Effector memory CD8-positive, alpha-beta T cell (primary cell): Measurements from ENCODE around the gene CHL1.

Experiments
- ATAC-seq: fragments of 150-1000 bp; cut with Tn5 transposase; replicated peaks from 2 replicates; pipeline ENCODE4 v1.10.0; 2021; ENCODE audit warnings: mild to moderate bottlenecking, moderate library complexity
- DNase-seq, 3 experiments: peaks; one replicate each; pipeline ENCODE4 v3.0.0; 2021
- H3K27ac Mint-ChIP-seq, 2 donors: one replicate each; pipeline ENCODE4 v1.8.0; 2022; ENCODE audit warnings: mild to moderate bottlenecking in 2 of 2, mixed read lengths in 2 of 2, moderate library complexity in 2 of 2
- H3K27me3 Mint-ChIP-seq, 2 donors: one replicate each; pipeline ENCODE4 v1.8.0; 2022; ENCODE audit warnings: mixed read lengths in 2 of 2
- H3K36me3 Mint-ChIP-seq: one replicate; pipeline ENCODE4 v1.8.0; 2022; ENCODE audit warnings: mild to moderate bottlenecking, moderate library complexity, mixed read lengths; ENCODE audit not compliant: insufficient read depth
- H3K4me1 Mint-ChIP-seq, 2 donors: one replicate each; pipeline ENCODE4 v1.8.0; 2022; ENCODE audit warnings: low read depth in 2 of 2, mixed read lengths in 2 of 2
- H3K4me3 Mint-ChIP-seq, 2 donors: one replicate each; pipeline ENCODE4 v1.8.0; 2022; ENCODE audit warnings: mild to moderate bottlenecking in 2 of 2, mixed read lengths in 2 of 2, moderate library complexity in 2 of 2
- H3K9me3 Mint-ChIP-seq, 2 donors: one replicate each; pipeline ENCODE4 v1.8.0; 2022; ENCODE audit warnings: mixed read lengths in 2 of 2

The CHL1 gene

DNA sequence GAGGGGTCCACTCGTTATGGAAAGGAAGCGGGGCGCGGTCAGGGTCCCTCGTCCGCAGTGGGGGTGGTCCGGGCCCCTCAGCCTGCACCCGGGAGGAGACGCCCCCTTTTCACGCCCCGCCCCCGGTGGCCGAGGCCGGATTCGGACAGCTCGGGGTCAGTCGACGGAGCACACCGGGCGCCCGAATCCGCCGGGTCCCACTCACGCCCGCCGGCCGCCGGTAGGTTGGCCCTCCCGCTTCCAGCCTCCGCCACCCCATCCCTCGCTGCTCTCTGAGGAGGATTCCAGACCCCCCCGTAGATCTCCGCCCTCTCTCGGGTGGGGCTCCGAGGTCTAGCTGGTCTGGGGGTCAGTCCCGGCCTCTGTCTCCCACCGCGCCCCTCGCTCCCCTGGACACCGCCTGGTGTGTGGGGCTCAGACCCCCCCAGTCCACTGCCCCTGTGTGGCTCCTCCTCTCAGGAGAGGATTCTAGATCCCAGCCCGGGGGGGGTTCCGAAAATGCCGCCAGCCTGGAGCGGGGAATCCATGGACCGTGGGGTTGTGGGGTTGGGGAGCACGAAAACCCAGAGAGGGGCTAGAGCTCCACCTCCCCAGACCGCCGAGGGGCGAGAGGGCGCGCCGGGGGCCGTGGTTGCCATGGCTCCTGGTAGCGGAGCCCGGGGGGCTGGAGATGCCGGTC lies 725 bp downstream of the CHL1 start:
- H3K27me3 Mint-ChIP-seq, result peaks cover 6 to 17% of the 10 kb centered on the region in 2 donors
- no peak overlapping the region for H3K4me3 Mint-ChIP-seq
- H3K36me3 Mint-ChIP-seq, result no peaks in the 10 kb centered on the region
- no peak for ATAC-seq
- no peaks in the 10 kb centered on the region for H3K9me3 Mint-ChIP-seq
- H3K4me1 Mint-ChIP-seq, result peaks cover 0 to 2% of the 10 kb centered on the region in 2 donors
- DNase-seq, result no peak
- H3K27ac Mint-ChIP-seq, result no peak overlapping the region

DNA sequence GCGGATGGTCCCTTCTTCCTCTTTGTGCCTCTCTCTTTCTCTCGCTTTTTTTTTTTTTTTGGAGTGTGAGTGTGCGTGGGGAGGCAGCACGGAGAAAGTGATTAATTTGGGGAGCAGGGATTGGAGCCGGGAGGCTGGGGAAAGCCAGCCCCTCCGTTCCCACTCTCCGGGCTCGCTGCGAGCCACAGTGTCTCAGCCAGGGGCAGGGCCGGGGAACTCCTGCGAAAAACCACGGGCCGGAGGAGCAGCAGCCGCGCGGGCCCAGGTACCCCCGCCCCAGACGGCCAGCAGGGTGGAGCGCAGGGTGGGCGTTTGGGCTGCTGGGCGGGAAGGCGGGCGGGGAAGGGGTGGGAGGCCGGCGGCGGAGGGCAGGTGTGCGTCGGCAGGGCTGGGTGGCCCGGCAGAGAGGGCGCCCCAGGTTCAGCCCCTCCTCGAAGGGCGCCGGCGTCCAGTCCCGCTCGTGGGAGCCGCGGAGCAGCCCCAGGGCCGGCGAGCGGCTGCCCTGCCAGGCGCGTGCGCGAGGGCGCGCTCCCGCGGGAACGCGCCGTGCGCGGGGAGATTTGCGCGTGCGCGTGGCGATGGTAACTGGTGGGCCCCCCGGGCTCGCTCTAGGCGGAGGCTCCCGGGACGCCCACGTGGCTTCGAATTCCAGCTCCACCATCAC lies 1.4 kb downstream of the CHL1 start:
- H3K27me3 Mint-ChIP-seq, result peaks cover 6 to 17% of the 10 kb centered on the region in 2 donors
- ATAC-seq (no peak), DNase-seq (no peak)
- no peaks in the 10 kb centered on the region for H3K36me3 Mint-ChIP-seq
- H3K4me1 Mint-ChIP-seq, result peaks cover 0 to 2% of the 10 kb centered on the region in 2 donors
- no peak overlapping the region for H3K27ac Mint-ChIP-seq
- H3K4me3 Mint-ChIP-seq, result no peak overlapping the region
- no peaks in the 10 kb centered on the region for H3K9me3 Mint-ChIP-seq

DNA sequence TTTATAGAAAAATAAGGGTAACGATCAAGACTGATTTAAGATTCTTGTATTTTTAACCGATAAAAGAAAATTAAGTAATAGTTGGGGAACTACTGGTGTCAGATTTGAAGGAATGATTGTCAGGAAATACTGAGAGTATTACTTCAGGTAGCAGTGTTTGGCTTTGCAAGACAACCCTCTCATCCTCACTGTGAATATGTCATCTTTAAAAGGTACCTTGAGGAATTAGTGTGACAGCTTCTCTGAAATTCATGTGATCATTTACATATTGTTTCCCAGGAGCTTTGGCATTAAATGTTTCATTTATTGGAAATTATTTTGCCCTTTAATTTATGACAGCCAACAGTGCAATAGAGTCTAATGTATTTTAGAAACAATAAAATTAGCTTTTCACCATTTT lies 3.3 kb downstream of the CHL1 start:
- Mint-ChIP-seq H3K9me3 (no peaks in the 10 kb centered on the region), H3K4me3 (no peak overlapping the region), H3K27me3 (peaks cover 6 to 14% of the 10 kb centered on the region in 2 donors), H3K36me3 (no peaks in the 10 kb centered on the region), H3K27ac (no peak overlapping the region), H3K4me1 (peaks cover 0 to 2% of the 10 kb centered on the region in 2 donors)
- DNase-seq (no peak), ATAC-seq (no peak)

DNA sequence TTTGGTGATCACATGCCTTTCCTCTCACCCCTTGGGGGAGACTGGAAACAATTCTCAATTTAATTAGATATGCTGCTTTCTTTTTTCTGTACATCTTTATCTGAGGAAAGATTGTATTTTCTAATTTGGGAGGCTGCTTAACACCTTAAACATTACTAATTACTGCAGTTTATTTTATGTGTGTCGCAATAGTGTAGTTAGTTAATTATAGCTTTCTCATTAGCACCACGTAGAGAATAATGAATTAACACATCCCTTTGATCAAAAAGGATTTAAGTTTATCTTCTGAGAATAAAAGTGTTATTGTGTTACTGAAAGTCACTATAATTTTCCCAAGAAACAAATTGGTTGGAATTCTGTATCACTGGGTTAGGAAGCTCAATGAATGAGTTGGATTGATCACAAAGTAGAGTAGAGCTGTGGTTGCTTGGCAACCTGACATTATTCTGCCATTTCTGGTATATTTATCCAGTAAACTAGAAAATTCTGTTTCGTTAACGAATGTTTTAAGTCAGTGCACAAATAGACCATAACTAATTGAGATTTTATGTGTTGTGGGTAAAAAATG lies 4.3 kb downstream of the CHL1 start:
- peaks cover 6 to 8% of the 10 kb centered on the region in 2 donors for H3K27me3 Mint-ChIP-seq
- ATAC-seq, result no peak
- H3K4me3 Mint-ChIP-seq, result no peak overlapping the region
- peaks cover 0 to 2% of the 10 kb centered on the region in 2 donors for H3K4me1 Mint-ChIP-seq
- DNase-seq, result no peak
- H3K9me3 Mint-ChIP-seq, result peaks cover 0 to 2% of the 10 kb centered on the region in 2 donors
- no peak overlapping the region for H3K27ac Mint-ChIP-seq
- H3K36me3 Mint-ChIP-seq, result no peaks in the 10 kb centered on the region

DNA sequence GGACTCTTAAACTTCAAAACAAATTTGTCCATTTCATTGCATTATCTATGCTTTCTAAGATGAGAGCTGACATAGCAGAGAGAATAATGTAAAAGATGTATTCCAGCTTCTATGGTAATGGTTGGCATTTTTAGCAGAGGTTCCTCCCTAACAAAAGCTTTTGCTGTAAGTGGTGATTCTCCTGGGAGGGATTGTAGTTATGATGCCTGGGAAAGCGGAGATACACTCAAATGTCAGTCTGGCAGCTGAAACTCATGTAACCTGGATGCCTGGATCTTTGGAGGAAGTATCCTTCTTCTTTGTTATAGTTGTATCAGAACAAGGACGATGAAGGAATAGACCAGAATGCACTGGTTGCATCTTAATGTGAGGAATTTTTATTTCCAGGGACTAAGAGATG lies 7.5 kb downstream of the CHL1 start:
- no peak overlapping the region for H3K4me3 Mint-ChIP-seq
- no peak for ATAC-seq
- DNase-seq, result no peak
- H3K4me1 Mint-ChIP-seq, result no peaks in the 10 kb centered on the region
- H3K9me3 Mint-ChIP-seq, result peaks cover 0 to 2% of the 10 kb centered on the region in 2 donors
- no peaks in the 10 kb centered on the region for H3K27me3 Mint-ChIP-seq
- H3K27ac Mint-ChIP-seq, result no peak overlapping the region
- H3K36me3 Mint-ChIP-seq, result no peaks in the 10 kb centered on the region

DNA sequence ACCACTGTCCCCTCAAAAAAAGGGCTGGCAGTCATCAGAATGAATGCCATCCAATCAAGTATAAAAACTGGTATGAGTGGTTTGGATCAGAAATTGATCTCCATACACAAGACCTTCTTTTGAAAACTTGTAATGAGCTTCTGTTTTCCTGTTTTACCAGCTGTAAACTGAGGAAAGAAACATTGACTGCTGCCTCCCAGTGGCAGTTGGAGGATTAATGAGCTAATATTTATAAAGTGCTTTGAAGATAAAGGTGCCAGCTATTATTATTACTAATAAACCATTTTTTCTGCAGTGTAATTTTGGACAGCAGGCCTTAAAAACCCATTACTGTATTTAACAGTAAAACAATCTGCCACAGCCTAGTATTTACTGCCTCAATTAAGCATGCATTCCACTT lies 11.4 kb downstream of the CHL1 start:
- Mint-ChIP-seq H3K36me3 (no peaks in the 10 kb centered on the region), H3K9me3 (peaks cover 0 to 6% of the 10 kb centered on the region in 2 donors), H3K27me3 (no peaks in the 10 kb centered on the region), H3K4me1 (no peaks in the 10 kb centered on the region), H3K4me3 (no peak overlapping the region), H3K27ac (no peak overlapping the region)
- no peak for DNase-seq
- ATAC-seq, result no peak

DNA sequence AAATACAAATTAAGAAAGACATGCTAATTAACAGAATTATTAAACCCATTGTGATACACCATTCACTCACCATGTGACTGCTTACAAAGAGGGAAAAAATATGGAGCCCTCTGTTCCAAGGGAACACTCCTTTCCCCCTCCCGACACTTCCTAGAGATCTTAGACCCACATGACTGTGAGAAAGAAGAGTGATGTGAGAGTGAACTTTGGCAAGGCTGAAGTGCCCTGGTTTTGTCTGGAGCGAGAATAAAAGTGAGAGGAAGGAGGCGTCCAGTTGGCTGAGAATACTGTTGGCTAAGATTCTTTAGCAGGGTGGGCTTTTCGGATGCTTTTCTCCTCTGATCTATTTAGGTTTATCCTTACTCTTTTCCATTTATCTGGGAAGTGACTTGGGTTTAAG lies 14.1 kb downstream of the CHL1 start:
- Mint-ChIP-seq H3K36me3 (no peaks in the 10 kb centered on the region), H3K9me3 (peaks cover 0 to 4% of the 10 kb centered on the region in 2 donors), H3K27me3 (no peaks in the 10 kb centered on the region), H3K27ac (no peak overlapping the region), H3K4me1 (no peaks in the 10 kb centered on the region), H3K4me3 (no peak overlapping the region)
- no peak for DNase-seq
- ATAC-seq, result no peak

DNA sequence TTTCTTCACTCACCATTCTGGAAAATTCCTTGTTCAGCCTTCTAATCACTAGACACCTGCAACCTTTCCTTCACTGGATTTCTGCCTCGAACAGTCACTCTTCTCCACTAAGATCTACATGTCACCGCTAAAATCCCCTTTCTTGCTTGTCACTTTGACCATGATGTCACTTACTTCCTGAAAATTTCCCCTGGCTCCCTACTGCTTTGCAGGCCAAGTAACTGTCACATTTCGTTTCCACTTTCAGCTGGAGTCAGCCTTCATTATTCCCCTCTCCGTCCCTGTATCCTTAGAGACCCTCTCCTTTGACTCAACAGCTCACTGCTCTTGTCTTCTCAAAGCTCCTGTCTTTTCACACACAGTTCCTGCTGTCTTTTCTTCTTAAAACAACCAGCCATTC lies 15.9 kb downstream of the CHL1 start:
- H3K27me3 Mint-ChIP-seq, result no peaks in the 10 kb centered on the region
- no peak overlapping the region for H3K4me3 Mint-ChIP-seq
- no peaks in the 10 kb centered on the region for H3K36me3 Mint-ChIP-seq
- DNase-seq (no peak), ATAC-seq (no peak)
- H3K9me3 Mint-ChIP-seq, result peaks cover 4 to 5% of the 10 kb centered on the region in 2 donors
- no peaks in the 10 kb centered on the region for H3K4me1 Mint-ChIP-seq
- no peak overlapping the region for H3K27ac Mint-ChIP-seq

DNA sequence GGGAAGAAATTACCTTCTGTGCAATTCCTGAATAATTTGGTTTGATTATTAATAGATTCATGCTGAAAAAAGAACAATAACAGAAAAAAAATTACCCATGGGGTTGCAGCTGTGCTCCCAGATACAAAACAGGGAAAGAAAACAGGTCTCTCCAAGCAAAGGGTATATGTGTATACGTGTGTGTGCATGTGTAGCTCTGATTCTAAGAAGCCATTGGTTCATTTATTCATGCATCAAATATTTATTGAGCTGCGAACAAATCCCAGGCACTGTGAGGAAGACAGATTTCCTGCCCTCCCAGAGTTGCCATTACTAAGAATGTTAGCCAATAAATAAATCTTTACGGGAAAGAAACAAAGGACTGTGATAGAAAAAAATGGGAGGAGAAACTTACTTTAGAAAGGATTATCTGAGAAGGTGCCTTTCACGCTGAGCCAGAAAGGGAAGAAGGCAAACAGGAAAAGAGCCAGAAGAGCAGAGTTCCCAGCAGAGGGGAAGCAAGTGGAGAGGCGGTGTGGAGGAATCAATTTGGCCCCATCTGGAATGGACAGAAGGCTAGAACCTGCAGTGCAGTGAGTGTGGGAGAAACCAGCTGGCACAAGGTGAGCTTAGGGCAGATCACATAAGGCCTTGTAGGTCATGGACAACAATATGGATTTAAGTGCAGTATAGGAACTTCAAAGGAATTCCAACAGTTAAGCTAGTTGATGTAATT lies 20.7 kb downstream of the CHL1 start:
- DNase-seq, result no peak
- Mint-ChIP-seq H3K9me3 (peaks cover 4 to 16% of the 10 kb centered on the region in 2 donors), H3K27me3 (no peaks in the 10 kb centered on the region), H3K4me3 (no peak overlapping the region), H3K27ac (no peak overlapping the region), H3K36me3 (no peaks in the 10 kb centered on the region), H3K4me1 (no peaks in the 10 kb centered on the region)
- ATAC-seq, result no peak

DNA sequence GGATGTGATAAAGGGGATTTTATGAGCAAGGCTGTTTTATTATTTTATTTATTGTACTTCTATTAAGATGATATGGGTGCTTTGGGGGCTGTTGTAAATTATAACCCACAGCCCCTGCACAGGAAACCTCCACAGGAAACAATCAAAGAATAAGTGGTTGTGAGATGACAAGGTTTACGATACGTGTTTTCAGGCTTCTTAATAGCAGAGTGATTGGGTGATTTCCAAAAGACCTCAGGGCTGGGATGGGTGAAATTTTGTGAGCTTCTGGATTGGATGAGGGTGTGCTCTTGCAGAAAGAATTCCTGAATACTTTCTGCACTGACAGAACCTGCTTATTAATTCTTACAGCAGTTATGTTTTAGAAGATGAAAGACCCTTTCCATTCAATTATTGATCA lies 21.4 kb downstream of the CHL1 start:
- H3K4me3 Mint-ChIP-seq, result no peak overlapping the region
- no peaks in the 10 kb centered on the region for H3K36me3 Mint-ChIP-seq
- ATAC-seq, result no peak

DNA sequence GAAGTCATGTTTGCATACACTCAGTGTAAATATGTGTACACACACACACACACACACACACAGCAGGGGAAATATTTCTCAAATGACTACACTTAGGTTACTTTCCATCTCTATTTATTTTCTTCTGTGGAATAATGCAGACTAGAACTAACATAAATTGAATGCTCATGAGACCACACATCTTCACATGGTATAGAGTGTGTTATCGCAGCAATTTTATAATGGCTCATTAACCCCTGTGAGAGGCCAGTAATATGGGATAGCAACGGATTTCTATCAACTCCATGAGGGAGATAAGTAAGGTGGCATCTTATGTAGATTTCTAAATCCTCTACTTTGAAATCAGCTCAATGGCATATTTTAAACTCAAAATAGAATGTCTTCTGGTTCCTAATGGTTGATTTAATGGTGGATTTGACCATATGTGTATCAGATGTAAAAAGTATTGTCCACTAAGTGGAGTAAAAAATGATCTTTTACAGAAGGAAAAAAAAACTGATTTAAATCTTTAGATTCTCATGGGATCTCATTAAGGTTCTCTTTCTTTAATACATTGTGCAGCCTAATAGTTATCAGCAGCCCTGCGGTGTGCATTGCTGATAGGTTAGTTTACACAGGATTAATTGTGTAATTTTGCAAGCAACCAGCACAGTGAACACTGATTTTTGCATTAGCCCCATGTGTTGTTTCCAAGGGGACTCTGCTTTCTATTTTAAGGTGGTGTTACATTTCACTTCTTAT lies 32.0 kb downstream of the CHL1 start:
- no peak for ATAC-seq
- Mint-ChIP-seq H3K4me3 (no peak overlapping the region), H3K36me3 (no peaks in the 10 kb centered on the region), H3K27ac (no peak overlapping the region), H3K27me3 (no peaks in the 10 kb centered on the region), H3K9me3 (peaks cover 2 to 9% of the 10 kb centered on the region in 2 donors), H3K4me1 (no peaks in the 10 kb centered on the region)
- no peak for DNase-seq

More for the DNA sequence above, 21.4 kb downstream of the CHL1 start:
- H3K4me1 Mint-ChIP-seq, result no peaks in the 10 kb centered on the region
- no peak for DNase-seq
- peaks cover 3 to 23% of the 10 kb centered on the region in 2 donors for H3K9me3 Mint-ChIP-seq
- H3K27ac Mint-ChIP-seq, result no peak overlapping the region
- no peaks in the 10 kb centered on the region for H3K27me3 Mint-ChIP-seq

DNA sequence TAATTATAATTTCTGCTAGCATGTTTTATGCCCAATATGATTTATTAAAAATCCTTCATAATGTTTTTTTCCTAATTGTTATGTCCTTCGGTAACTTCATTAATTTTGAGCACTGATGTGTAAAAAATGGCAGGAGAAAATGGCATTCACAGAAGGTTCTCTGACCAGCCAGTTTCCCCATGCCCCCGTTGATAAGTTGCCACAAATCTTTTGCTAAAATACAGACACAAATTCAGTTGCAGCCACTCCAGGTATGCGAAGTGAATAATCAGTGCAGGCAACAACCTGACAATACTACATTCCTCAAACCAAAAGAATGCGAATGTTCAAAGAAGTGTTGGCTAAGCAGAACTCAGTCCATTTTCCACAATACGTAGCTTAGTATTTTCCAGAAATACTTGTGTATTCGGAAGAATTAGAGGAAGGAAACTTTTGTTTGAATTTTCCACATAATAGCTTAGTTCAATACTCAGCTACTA lies 32.7 kb downstream of the CHL1 start:
- Mint-ChIP-seq H3K36me3 (no peaks in the 10 kb centered on the region), H3K27ac (no peak overlapping the region), H3K27me3 (no peaks in the 10 kb centered on the region), H3K9me3 (peaks cover 0 to 8% of the 10 kb centered on the region in 2 donors), H3K4me1 (no peaks in the 10 kb centered on the region), H3K4me3 (no peak overlapping the region)
- ATAC-seq (no peak), DNase-seq (no peak)

DNA sequence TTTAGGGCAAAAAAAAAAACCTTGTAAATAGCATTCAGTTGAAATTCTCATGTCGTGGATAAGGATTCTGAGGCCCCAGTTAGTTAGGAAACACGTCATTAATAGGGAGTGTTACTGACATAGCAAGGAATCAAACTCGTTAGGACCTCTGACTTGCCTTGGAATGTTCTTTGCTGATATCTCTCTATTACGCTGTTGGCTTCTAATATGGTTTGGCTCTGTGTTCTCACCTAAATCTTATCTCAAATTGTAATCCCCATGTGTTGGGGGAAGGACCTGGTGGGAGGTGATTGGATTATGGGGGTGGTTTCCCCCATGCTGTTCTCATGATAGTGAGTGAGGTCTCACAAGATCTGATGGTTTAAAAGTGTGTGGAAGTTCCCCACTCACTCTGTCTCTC lies 40.3 kb downstream of the CHL1 start:
- H3K27ac Mint-ChIP-seq, result no peak overlapping the region
- no peak for ATAC-seq

More for the DNA sequence above, 40.3 kb downstream of the CHL1 start:
- Mint-ChIP-seq H3K36me3 (no peaks in the 10 kb centered on the region), H3K9me3 (peaks cover 0 to 2% of the 10 kb centered on the region in 2 donors), H3K4me1 (no peaks in the 10 kb centered on the region), H3K27me3 (no peaks in the 10 kb centered on the region), H3K4me3 (no peak overlapping the region)
- no peak for DNase-seq
